CD14-positive monocyte (primary cell): Measurements from ENCODE around the gene CRIP2. TPM values are rescaled to one million over a fixed set of nuclear protein-coding genes. Genes with fewer than 3 reads are reported as not detected.

Experiments
- DNase-seq, 3 donors: peaks; one replicate each; pipeline ENCODE4 v3.0.0-alpha.2; 2011 to 2022
- H2AFZ ChIP-seq: 2 replicates; pipeline ENCODE4 v1.6.0; 2012; ENCODE audit warnings: mild to moderate bottlenecking, low read depth, low read length, inconsistent platforms; ENCODE audit not compliant: insufficient read depth, poor library complexity, severe bottlenecking
- H3K27ac ChIP-seq, 2 donors: 1 replicate in 1 of 2; 2 replicates in 1 of 2; pipeline ENCODE4 v1.5.1; 2012 to 2013; ENCODE audit warnings: low read length in 2 of 2, control low read depth in 1 of 2, inconsistent platforms in 1 of 2, low read depth in 1 of 2, mild to moderate bottlenecking in 1 of 2
- H3K27me3 ChIP-seq, 2 donors: one replicate each; pipeline versions ENCODE4 v1.6.0 to v1.6.1; 2011 to 2013; ENCODE audit warnings: low read length in 2 of 2; ENCODE audit not compliant: control insufficient read depth in 2 of 2, insufficient read depth in 2 of 2
- H3K36me3 ChIP-seq, 2 donors: replicated peaks in 1 of 2; 1 replicate in 1 of 2; 2 replicates in 1 of 2; pipeline versions ENCODE4 v1.5.1 to v1.6.1; 2012 to 2013; ENCODE audit warnings: low read length in 2 of 2, control low read depth in 1 of 2, inconsistent platforms in 1 of 2, mild to moderate bottlenecking in 1 of 2; ENCODE audit not compliant: insufficient read depth in 2 of 2, control insufficient read depth in 1 of 2
- H3K4me1 ChIP-seq, 2 donors: 1 replicate in 1 of 2; 2 replicates in 1 of 2; pipeline versions ENCODE4 v1.5.1 to v1.6.1; 2012 to 2013; ENCODE audit warnings: low read length in 2 of 2, control low read depth in 1 of 2, inconsistent platforms in 1 of 2, mild to moderate bottlenecking in 1 of 2, moderate library complexity in 1 of 2; ENCODE audit not compliant: insufficient read depth in 2 of 2, control insufficient read depth in 1 of 2
- H3K4me2 ChIP-seq: replicated peaks from 2 replicates; pipeline ENCODE3; 2012; ENCODE audit warnings: low read length, moderate library complexity, mild to moderate bottlenecking; ENCODE audit not compliant: poor library complexity, severe bottlenecking; ENCODE audit errors: extremely low read depth
- H3K4me3 ChIP-seq, 3 experiments: fragments of 200-600 bp in 1 of 3; sonication (generic) in 1 of 3; replicated peaks in 1 of 3; 1 replicate in 2 of 3; 2 replicates in 1 of 3; pipeline ENCODE4 v1.5.1; 2011 to 2013; ENCODE audit warnings: low read length in 3 of 3, mild to moderate bottlenecking in 3 of 3, control low read depth in 2 of 3, low read depth in 2 of 3, inconsistent platforms in 1 of 3, moderate library complexity in 1 of 3
- H3K79me2 ChIP-seq: 2 replicates; pipeline ENCODE4 v1.6.0; 2012; ENCODE audit warnings: mild to moderate bottlenecking, control low read depth, inconsistent platforms, low read length, moderate library complexity; ENCODE audit not compliant: insufficient read depth
- H3K9ac ChIP-seq: 2 replicates; pipeline ENCODE4 v1.6.0; 2017; ENCODE audit warnings: low read length, mild to moderate bottlenecking; ENCODE audit not compliant: insufficient read depth, poor library complexity, severe bottlenecking
- H3K9me3 ChIP-seq, 2 donors: replicated peaks in 1 of 2; 1 replicate in 1 of 2; 2 replicates in 1 of 2; pipeline versions ENCODE4 v1.5.1 to v1.6.1; 2012 to 2013; ENCODE audit warnings: low read length in 2 of 2, control low read depth in 1 of 2; ENCODE audit not compliant: control insufficient read depth in 1 of 2, insufficient read depth in 1 of 2
- H4K20me1 ChIP-seq: 2 replicates; pipeline ENCODE4 v1.6.0; 2012; ENCODE audit warnings: mild to moderate bottlenecking, low read length, control low read depth, moderate library complexity; ENCODE audit not compliant: insufficient read depth
- H3K27ac Mint-ChIP-seq, 7 donors: one replicate each; pipeline ENCODE4 v1.8.0; 2020; ENCODE audit warnings: mild to moderate bottlenecking in 7 of 7, mixed read lengths in 7 of 7, moderate library complexity in 6 of 7, inconsistent platforms in 2 of 7
- H3K27me3 Mint-ChIP-seq, 3 donors: one replicate each; pipeline ENCODE4 v1.8.0; 2021 to 2022; ENCODE audit warnings: low read depth in 3 of 3, mild to moderate bottlenecking in 3 of 3, mixed read lengths in 3 of 3, moderate library complexity in 3 of 3, inconsistent platforms in 1 of 3
- H3K36me3 Mint-ChIP-seq, 2 donors: one replicate each; pipeline ENCODE4 v1.8.0; 2020; ENCODE audit warnings: mixed read lengths in 2 of 2, inconsistent platforms in 1 of 2, mild to moderate bottlenecking in 1 of 2
- H3K4me1 Mint-ChIP-seq: one replicate; pipeline ENCODE4 v1.8.0; 2020; ENCODE audit warnings: mild to moderate bottlenecking, mixed read lengths
- H3K4me3 Mint-ChIP-seq, 2 donors: one replicate each; pipeline ENCODE4 v1.8.0; 2020; ENCODE audit warnings: mild to moderate bottlenecking in 2 of 2, mixed read lengths in 2 of 2, moderate library complexity in 1 of 2
- H3K9me3 Mint-ChIP-seq, 7 donors: one replicate each; pipeline ENCODE4 v1.8.0; 2020 to 2022; ENCODE audit warnings: mixed read lengths in 7 of 7, mild to moderate bottlenecking in 6 of 7, moderate library complexity in 6 of 7, inconsistent platforms in 2 of 7
- WGBS: methylation state at CpG from one replicate; pipeline ENCODE4 v1.1.5; 2013; ENCODE audit warnings: missing lambda C conversion rate; ENCODE audit not compliant: insufficient coverage; 5-methylcytosine and 5-hydroxymethylcytosine counted together
- intact Hi-C, 2 donors: fragments of 100-400 bp; cut with micrococcal nuclease; formaldehyde crosslinking; loops; one replicate each; pipeline versions ENCODE4 v1.15.0 to v1.15.1; 2023
- polyA plus RNA-seq, 3 donors: library from polyadenylated mRNA; depleted of rRNA in 1 of 3; unstranded in 2 of 3; stranded (reverse) in 1 of 3; fragments of 300-500 nt in 2 of 3; fragments of >200 nt in 1 of 3; fragmentation: Illumina TruSeq in 2 of 3; gene quantifications; 1 replicate in 2 of 3; 2 replicates in 1 of 3; pipeline ENCODE4 v1.2.3, GENCODE V29; 2012 to 2021
- TF ChIP-seq, protein P1 (sequence below): fragments of 200-600 bp; IDR thresholded peaks from one replicate; pipeline ENCODE4 v1.8.0; 2022; ENCODE audit warnings: antibody characterized with exemption, mild to moderate bottlenecking

CRIP2 gene
- polyA plus RNA-seq, 3 donors: 2.1 to 4.0 (median 3.3) TPM

DNA sequence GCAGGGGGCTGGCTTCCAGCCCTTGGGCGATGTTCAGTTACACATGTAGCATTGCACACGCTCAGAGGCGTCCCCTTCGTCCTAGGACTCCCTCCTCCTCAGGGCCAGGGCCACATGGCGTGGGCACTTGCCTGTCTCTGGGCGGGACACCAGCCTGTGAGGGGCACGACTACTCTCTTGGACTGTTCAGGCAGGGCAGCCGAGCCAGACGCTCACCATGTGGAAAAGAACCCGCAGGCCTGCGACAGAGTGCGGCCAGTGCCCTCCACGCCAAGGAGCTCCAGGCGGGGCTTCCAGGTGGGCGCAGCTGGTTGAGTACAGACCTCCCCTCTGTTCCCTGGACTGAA, 34.1 kb upstream of the CRIP2 start:
- no peaks in the 10 kb centered on the region for H3K4me1 Mint-ChIP-seq
- Histone ChIP-seq H3K4me1 (no peaks in the 10 kb centered on the region), H3K9ac (no peak overlapping the region), H4K20me1 (peaks cover 45% of the 10 kb centered on the region), H3K36me3 (peaks cover 16 to 50% of the 10 kb centered on the region in 2 donors), H3K27me3 (no peaks in the 10 kb centered on the region), H3K27ac (no peak overlapping the region), H2AFZ (no peak overlapping the region), H3K4me3 (no peak overlapping the region), H3K4me2 (no peak overlapping the region), H3K9me3 (no peaks in the 10 kb centered on the region), H3K79me2 (peaks cover 28% of the 10 kb centered on the region)
- H3K27me3 Mint-ChIP-seq: peaks cover 0 to 3% (median 0%) of the 10 kb centered on the region in 3 donors
- intact Hi-C loops: loop anchor here in 1 of 2 donors (10.0 kb wide), 1 partner anchor 84 kb away; the partner anchor contains the start of gene TMEM121
- TF ChIP-seq, protein P1, sequence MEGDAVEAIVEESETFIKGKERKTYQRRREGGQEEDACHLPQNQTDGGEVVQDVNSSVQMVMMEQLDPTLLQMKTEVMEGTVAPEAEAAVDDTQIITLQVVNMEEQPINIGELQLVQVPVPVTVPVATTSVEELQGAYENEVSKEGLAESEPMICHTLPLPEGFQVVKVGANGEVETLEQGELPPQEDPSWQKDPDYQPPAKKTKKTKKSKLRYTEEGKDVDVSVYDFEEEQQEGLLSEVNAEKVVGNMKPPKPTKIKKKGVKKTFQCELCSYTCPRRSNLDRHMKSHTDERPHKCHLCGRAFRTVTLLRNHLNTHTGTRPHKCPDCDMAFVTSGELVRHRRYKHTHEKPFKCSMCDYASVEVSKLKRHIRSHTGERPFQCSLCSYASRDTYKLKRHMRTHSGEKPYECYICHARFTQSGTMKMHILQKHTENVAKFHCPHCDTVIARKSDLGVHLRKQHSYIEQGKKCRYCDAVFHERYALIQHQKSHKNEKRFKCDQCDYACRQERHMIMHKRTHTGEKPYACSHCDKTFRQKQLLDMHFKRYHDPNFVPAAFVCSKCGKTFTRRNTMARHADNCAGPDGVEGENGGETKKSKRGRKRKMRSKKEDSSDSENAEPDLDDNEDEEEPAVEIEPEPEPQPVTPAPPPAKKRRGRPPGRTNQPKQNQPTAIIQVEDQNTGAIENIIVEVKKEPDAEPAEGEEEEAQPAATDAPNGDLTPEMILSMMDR: no peak
- WGBS: 96% methylated on average over 15 of the region's 15 CpGs
- no peak for DNase-seq
- H3K36me3 Mint-ChIP-seq: peaks cover 18 to 57% of the 10 kb centered on the region in 2 donors
- no peaks in the 10 kb centered on the region for H3K9me3 Mint-ChIP-seq
- peak overlapping the region in 1 of 7 donors; percentile 10 for H3K27ac Mint-ChIP-seq
- H3K4me3 Mint-ChIP-seq: no peak overlapping the region

DNA sequence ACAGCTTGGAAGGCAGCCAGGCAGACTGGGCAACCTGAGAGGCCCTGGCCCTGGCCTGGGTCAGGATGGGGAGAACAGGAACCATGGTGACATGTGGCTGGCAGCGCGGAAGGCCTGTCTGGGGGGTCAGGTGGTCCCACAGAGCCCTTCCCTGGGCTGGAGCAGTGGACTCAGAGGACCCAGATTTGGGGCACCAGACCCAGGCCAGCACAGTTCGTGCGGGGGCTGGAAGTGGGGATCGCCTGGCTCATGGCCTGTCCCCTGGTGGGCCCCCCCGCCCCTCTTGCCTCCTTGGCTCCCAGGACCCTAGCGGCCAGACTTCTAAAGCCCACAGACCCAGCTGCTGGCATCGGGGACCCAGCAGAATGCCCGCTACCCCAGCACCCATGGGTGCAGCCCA, 33.6 kb upstream of the CRIP2 start:
- H3K4me3 ChIP-seq: no peak overlapping the region
- intact Hi-C loops: loop anchor here in 1 of 2 donors (10.0 kb wide), 1 partner anchor 84 kb away; the partner anchor contains the start of gene TMEM121
- Mint-ChIP-seq H3K27me3 (peaks cover 0 to 3% (median 0%) of the 10 kb centered on the region in 3 donors), H3K9me3 (no peaks in the 10 kb centered on the region), H3K36me3 (peaks cover 16 to 62% of the 10 kb centered on the region in 2 donors), H3K4me3 (no peak overlapping the region), H3K4me1 (no peaks in the 10 kb centered on the region), H3K27ac (no peak overlapping the region)
- no peaks in the 10 kb centered on the region for H3K27me3 ChIP-seq
- DNase-seq: no peak
- H3K4me1 ChIP-seq: no peaks in the 10 kb centered on the region
- WGBS: 100% methylated on average over 8 of the region's 9 CpGs
- no peak overlapping the region for H3K27ac ChIP-seq
- no peaks in the 10 kb centered on the region for H3K9me3 ChIP-seq
- TF ChIP-seq, protein P1: no peak
- H3K79me2 ChIP-seq: peaks cover 25% of the 10 kb centered on the region
- H2AFZ ChIP-seq: no peak overlapping the region
- H4K20me1 ChIP-seq: peaks cover 43% of the 10 kb centered on the region
- H3K4me2 ChIP-seq: no peak overlapping the region
- H3K9ac ChIP-seq: no peak overlapping the region
- peaks cover 16 to 50% of the 10 kb centered on the region in 2 donors for H3K36me3 ChIP-seq
